Uterus (tissue), 4 donors: Measurements from ENCODE around the gene PPP4C. TPM values are rescaled to one million over a fixed set of nuclear protein-coding genes. Genes with fewer than 3 reads are reported as not detected.

Source experiments
- DNase-seq, 2 donors: peaks; one replicate each; pipeline ENCODE4 v3.0.0-alpha.2; 2019 to 2020
- H3K27ac ChIP-seq, 2 donors: fragments of 200-600 bp; sonication (generic); 1 replicate in 1 of 2; 2 replicates in 1 of 2; pipeline ENCODE4 v1.5.1; 2016 to 2018
- H3K27me3 ChIP-seq, 2 donors: fragments of 200-600 bp; sonication (generic); one replicate each; pipeline ENCODE4 v1.5.1; 2018 to 2019; ENCODE audit warnings: control low read depth in 1 of 2
- H3K36me3 ChIP-seq, 2 donors: fragments of 200-600 bp; sonication (generic); one replicate each; pipeline ENCODE4 v1.5.1; 2019; ENCODE audit warnings: control low read depth in 1 of 2
- H3K4me1 ChIP-seq, 2 donors: fragments of 200-600 bp; sonication (generic); one replicate each; pipeline ENCODE4 v1.5.1; 2018 to 2019; ENCODE audit warnings: control low read depth in 1 of 2
- H3K4me3 ChIP-seq, 2 donors: fragments of 200-600 bp; sonication (generic); 1 replicate in 1 of 2; 2 replicates in 1 of 2; pipeline ENCODE4 v1.5.1; 2018 to 2019; ENCODE audit warnings: mild to moderate bottlenecking in 1 of 2
- H3K9me3 ChIP-seq, 2 donors: fragments of 200-600 bp; sonication (generic); one replicate each; pipeline ENCODE4 v1.5.1; 2019; ENCODE audit warnings: control low read depth in 1 of 2
- CTCF ChIP-seq, 4 experiments: fragments of 200-600 bp in 2 of 4; fragments of 450-650 bp in 2 of 4; sonication (generic) in 2 of 4; IDR thresholded peaks; one replicate each; pipeline ENCODE4 v1.5.1; 2016 to 2019; ENCODE audit warnings: antibody characterized with exemption in 4 of 4, mild to moderate bottlenecking in 2 of 4, moderate library complexity in 1 of 4
- POLR2A ChIP-seq, 2 donors: fragments of 450-650 bp; IDR thresholded peaks; one replicate each; pipeline ENCODE4 v1.6.1; 2016; ENCODE audit warnings: antibody characterized with exemption in 2 of 2, mild to moderate bottlenecking in 1 of 2, moderate library complexity in 1 of 2
- intact Hi-C: fragments of 100-400 bp; cut with DNase I; formaldehyde crosslinking; loops from one replicate; pipeline ENCODE4 v1.15.1; 2023; ENCODE audit warnings: low total_unique reads
- total RNA-seq, 4 donors: library from RNA; depleted of rRNA in 3 of 4; stranded (reverse); fragments of >200 nt in 3 of 4; gene quantifications; one replicate each; pipeline versions ENCODE4 v1.1.0 to v1.2.4, GENCODE V29; 2014 to 2023
- donor health status: DM: yes; HTN: yes; CAD: no.

The PPP4C gene
- total RNA-seq, 4 donors from 2014 or later: 15.6 to 78.5 (median 64.5) TPM

GRCh38 chr16:30063893-30064728 is 11.7 kb upstream of the PPP4C start:
- no peaks in the 10 kb centered on the region for H3K36me3 ChIP-seq
- intact Hi-C loops: no loop called here
- H3K4me3 ChIP-seq: peak overlapping the region; percentile 81 to 100
- peak; percentile 75 to 84 for DNase-seq
- no peaks in the 10 kb centered on the region for H3K27me3 ChIP-seq
- H3K9me3 ChIP-seq: no peaks in the 10 kb centered on the region
- peak; percentile 53 to 65 (median 56) for TF ChIP-seq CTCF (IDR thresholded peaks at IDR 0.05)
- peak in 1 of 2 donors; percentile 34 for TF ChIP-seq POLR2A (IDR thresholded peaks at IDR 0.05)
- H3K4me1 ChIP-seq: peaks cover 10 to 33% of the 10 kb centered on the region in 2 donors
- peak overlapping the region; percentile 97 to 99 for H3K27ac ChIP-seq

GRCh38 chr16:30064729-30065101 is 11.1 kb upstream of the PPP4C start:
- H3K27ac ChIP-seq: peak overlapping the region; percentile 97 to 99
- H3K4me3 ChIP-seq: peak overlapping the region; percentile 81 to 100
- peaks cover 14 to 39% of the 10 kb centered on the region in 2 donors for H3K4me1 ChIP-seq
- no peak for TF ChIP-seq POLR2A (IDR thresholded peaks at IDR 0.05)
- no peak for TF ChIP-seq CTCF (IDR thresholded peaks at IDR 0.05)
- H3K9me3 ChIP-seq: no peaks in the 10 kb centered on the region
- peak in 1 of 2 donors; percentile 42 for DNase-seq
- no peaks in the 10 kb centered on the region for H3K27me3 ChIP-seq
- intact Hi-C loops: no loop called here
- H3K36me3 ChIP-seq: no peaks in the 10 kb centered on the region

GRCh38 chr16:30065102-30065942 is 10.5 kb upstream of the PPP4C start, which contains the start of gene ALDOA:
ALDOA (plus strand) TSS chr16:30065760; CDS start chr16:30066898, 1,138 bp downstream.
- Histone ChIP-seq H3K4me3 (peak within 1 kb of the TSS; percentile 81 to 100), H3K27me3 (no peaks in the 10 kb centered on the region), H3K36me3 (no peaks in the 10 kb centered on the region), H3K27ac (peak within 1 kb of the TSS; percentile 97 to 99), H3K4me1 (peaks cover 15 to 42% of the 10 kb centered on the region in 2 donors), H3K9me3 (no peaks in the 10 kb centered on the region)
- peak; percentile 99 for DNase-seq
- TF ChIP-seq CTCF (IDR thresholded peaks at IDR 0.05) (peak in 1 of 4 experiments; percentile 20), POLR2A (IDR thresholded peaks at IDR 0.05) (peak; percentile 97)
- intact Hi-C loops: no loop called here

GRCh38 chr16:30065943-30066760 is 9.6 kb upstream of the PPP4C start:
- Histone ChIP-seq H3K9me3 (no peaks in the 10 kb centered on the region), H3K4me3 (peak overlapping the region; percentile 81 to 100), H3K36me3 (no peaks in the 10 kb centered on the region), H3K27me3 (no peaks in the 10 kb centered on the region), H3K27ac (peak overlapping the region; percentile 97 to 99), H3K4me1 (peaks cover 15 to 42% of the 10 kb centered on the region in 2 donors)
- no peak for TF ChIP-seq POLR2A (IDR thresholded peaks at IDR 0.05)
- peak in 1 of 4 experiments; percentile 0 for TF ChIP-seq CTCF (IDR thresholded peaks at IDR 0.05)
- peak in 1 of 2 donors; percentile 73 for DNase-seq
- intact Hi-C loops: no loop called here
